Measurements from ENCODE around the gene GPR85.

DNA sequence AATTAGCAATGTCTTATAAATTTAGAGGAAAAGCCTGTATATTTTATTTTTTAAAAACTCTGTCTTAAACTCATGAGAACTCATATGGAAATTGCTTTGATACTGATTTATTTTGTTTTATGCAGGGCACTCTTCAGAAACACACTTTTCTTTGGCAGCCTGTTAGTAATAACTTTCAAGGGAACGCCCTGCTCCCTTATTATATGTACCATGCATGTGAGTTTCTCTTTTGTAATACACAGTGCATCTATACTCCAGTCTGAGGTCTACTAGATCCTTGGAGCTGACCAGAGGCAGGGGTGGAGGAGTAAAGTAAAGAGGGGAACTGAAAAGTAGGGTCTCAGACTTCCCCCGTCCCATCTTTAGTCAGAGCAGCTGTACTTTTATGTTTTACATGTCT lies 40.2 kb downstream of the GPR85 start:
- no peak for TF ChIP-seq ZNF274 (IDR thresholded peaks at IDR 0.05; ENCODE audit: low read depth, low read length)
- TF ChIP-seq SUZ12 (IDR thresholded peaks at IDR 0.05; ENCODE audit: extremely low read depth, insufficient read depth, insufficient read length): no peak

All from NT2/D1 (cell line).